Activated CD8-positive, alpha-beta T cell treated with anti-CD3 and anti-CD28 coated beads, Interleukin-2, amount 10 ng/mL, durations not matched to agents 7 days and 5 days (primary cell): ENCODE data around the gene GPC6. TPM values are rescaled to one million over a fixed set of nuclear protein-coding genes. Genes with fewer than 3 reads are reported as not detected.

Source experiments
- ATAC-seq: fragments of 150-1000 bp; cut with Tn5 transposase; one replicate; pipeline ENCODE4 v1.10.0; 2021; ENCODE audit warnings: moderate library complexity
- CTCF ChIA-PET: fragments of 350-600 bp; sonication (Branson Sonifier 250); formaldehyde crosslinking; loops from one replicate; lab custom pipeline; 2021; ENCODE audit warnings: antibody characterized with exemption; lab: Charles Lee
- POLR2A ChIA-PET: fragments of 350-600 bp; sonication (Branson Sonifier 250); formaldehyde crosslinking; loops from one replicate; lab custom pipeline; 2021; ENCODE audit warnings: antibody characterized with exemption; lab: Charles Lee
- DNase-seq: peaks from one replicate; pipeline ENCODE4 v3.0.0-alpha.2; 2020
- H3K27ac Mint-ChIP-seq: one replicate; pipeline ENCODE4 v1.8.0; 2021; ENCODE audit warnings: mild to moderate bottlenecking, mixed read lengths
- H3K27me3 Mint-ChIP-seq: one replicate; pipeline ENCODE4 v1.8.0; 2021; ENCODE audit warnings: low read depth, mixed read lengths
- H3K36me3 Mint-ChIP-seq: one replicate; pipeline ENCODE4 v1.8.0; 2021; ENCODE audit warnings: low read depth, mixed read lengths
- H3K4me1 Mint-ChIP-seq: one replicate; pipeline ENCODE4 v1.8.0; 2021; ENCODE audit warnings: low read depth, mixed read lengths
- H3K4me3 Mint-ChIP-seq: one replicate; pipeline ENCODE4 v1.8.0; 2021; ENCODE audit warnings: mild to moderate bottlenecking, mixed read lengths
- H3K9me3 Mint-ChIP-seq: one replicate; pipeline ENCODE4 v1.8.0; 2022; ENCODE audit warnings: mixed read lengths; ENCODE audit not compliant: insufficient read depth
- total RNA-seq, 2 experiments: library from RNA; stranded (reverse); gene quantifications; one replicate each; pipeline ENCODE4 v1.2.3, GENCODE V29; 2021

GPC6 gene
- total RNA-seq, 2 experiments from 2014 or later: not detected

- Mint-ChIP-seq H3K36me3 (no peaks in the 10 kb centered on the region), H3K4me3 (no peak overlapping the region), H3K9me3 (peaks cover 7% of the 10 kb centered on the region), H3K27ac (no peak overlapping the region), H3K27me3 (no peaks in the 10 kb centered on the region), H3K4me1 (no peaks in the 10 kb centered on the region)
- DNase-seq: no peak
- no peak for ATAC-seq
- POLR2A ChIA-PET: no interaction called here
- CTCF ChIA-PET: no interaction called here
These were observed 706.3 kb downstream of the GPC6 start for GRCh38 chr13:93932901-93933300.

GRCh38 chr13:93936901-93937300 lies 710.3 kb downstream of the GPC6 start:
- Mint-ChIP-seq H3K9me3 (no peaks in the 10 kb centered on the region), H3K27ac (no peak overlapping the region), H3K27me3 (no peaks in the 10 kb centered on the region), H3K4me1 (no peaks in the 10 kb centered on the region), H3K4me3 (no peak overlapping the region), H3K36me3 (no peaks in the 10 kb centered on the region)
- ChIA-PET CTCF (no interaction called here), POLR2A (interaction anchor here (0.7 kb wide), 1 partner anchor 561 kb away, joined by 3 read pairs; no protein-coding TSS in a partner anchor)
- ATAC-seq (no peak), DNase-seq (no peak)

GRCh38 chr13:93941444-93941843 lies 714.8 kb downstream of the GPC6 start:
- ChIA-PET CTCF (interaction anchor here (0.6 kb wide), 1 partner anchor 426 kb away, joined by 3 read pairs; no protein-coding TSS in a partner anchor), POLR2A (no interaction called here)
- no peak overlapping the region for H3K27ac Mint-ChIP-seq
- no peak for DNase-seq
- no peaks in the 10 kb centered on the region for H3K4me1 Mint-ChIP-seq
- no peaks in the 10 kb centered on the region for H3K27me3 Mint-ChIP-seq
- H3K9me3 Mint-ChIP-seq: no peaks in the 10 kb centered on the region
- H3K36me3 Mint-ChIP-seq: no peaks in the 10 kb centered on the region
- no peak overlapping the region for H3K4me3 Mint-ChIP-seq
- no peak for ATAC-seq

- POLR2A ChIA-PET: no interaction called here
These were observed 715.4 kb downstream of the GPC6 start for GRCh38 chr13:93942016-93942415.

DNA sequence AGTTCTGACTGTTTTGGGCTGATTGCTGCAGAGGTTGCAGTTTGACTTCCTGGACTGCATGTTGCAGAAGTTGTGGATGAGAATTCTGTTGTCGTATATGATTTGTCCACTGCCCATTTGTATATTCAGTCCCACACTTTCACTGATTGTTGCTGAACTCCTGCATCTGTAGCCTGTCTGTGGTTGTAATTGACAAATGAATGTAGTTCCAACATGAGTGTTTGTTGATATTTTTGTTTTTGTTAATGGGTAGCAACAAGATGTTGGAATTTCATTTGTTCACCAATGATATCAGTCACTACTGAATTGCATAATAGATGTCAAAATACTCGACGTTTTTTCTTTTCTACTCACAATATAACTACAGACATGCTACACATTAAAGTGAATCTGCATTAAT lies 719.0 kb downstream of the GPC6 start:
- no peaks in the 10 kb centered on the region for H3K36me3 Mint-ChIP-seq
- no peak overlapping the region for H3K4me3 Mint-ChIP-seq
- ATAC-seq: no peak
- H3K27ac Mint-ChIP-seq: no peak overlapping the region
- ChIA-PET POLR2A (no interaction called here), CTCF (no interaction called here)
- DNase-seq: no peak
- no peaks in the 10 kb centered on the region for H3K9me3 Mint-ChIP-seq
- H3K27me3 Mint-ChIP-seq: no peaks in the 10 kb centered on the region
- no peaks in the 10 kb centered on the region for H3K4me1 Mint-ChIP-seq

More at GRCh38 chr13:93942016-93942415, 715.4 kb downstream of the GPC6 start:
- H3K36me3 Mint-ChIP-seq: no peaks in the 10 kb centered on the region
- DNase-seq: no peak
- no peaks in the 10 kb centered on the region for H3K9me3 Mint-ChIP-seq
- no peak overlapping the region for H3K4me3 Mint-ChIP-seq
- H3K27me3 Mint-ChIP-seq: no peaks in the 10 kb centered on the region
- no peak for ATAC-seq
- no peak overlapping the region for H3K27ac Mint-ChIP-seq
- no peaks in the 10 kb centered on the region for H3K4me1 Mint-ChIP-seq
- CTCF ChIA-PET: interaction anchor here (0.6 kb wide), 1 partner anchor 426 kb away, joined by 3 read pairs; no protein-coding TSS in a partner anchor

GRCh38 chr13:93946994-93947393 lies 720.4 kb downstream of the GPC6 start:
- Mint-ChIP-seq H3K27me3 (no peaks in the 10 kb centered on the region), H3K27ac (no peak overlapping the region), H3K4me3 (no peak overlapping the region), H3K9me3 (no peaks in the 10 kb centered on the region), H3K4me1 (peaks cover 3% of the 10 kb centered on the region), H3K36me3 (no peaks in the 10 kb centered on the region)
- DNase-seq (no peak), ATAC-seq (no peak)
- ChIA-PET POLR2A (no interaction called here), CTCF (no interaction called here)

GRCh38 chr13:93947651-93948050 lies 721.0 kb downstream of the GPC6 start:
- Mint-ChIP-seq H3K27ac (no peak overlapping the region), H3K27me3 (no peaks in the 10 kb centered on the region)
- POLR2A ChIA-PET: no interaction called here

DNA sequence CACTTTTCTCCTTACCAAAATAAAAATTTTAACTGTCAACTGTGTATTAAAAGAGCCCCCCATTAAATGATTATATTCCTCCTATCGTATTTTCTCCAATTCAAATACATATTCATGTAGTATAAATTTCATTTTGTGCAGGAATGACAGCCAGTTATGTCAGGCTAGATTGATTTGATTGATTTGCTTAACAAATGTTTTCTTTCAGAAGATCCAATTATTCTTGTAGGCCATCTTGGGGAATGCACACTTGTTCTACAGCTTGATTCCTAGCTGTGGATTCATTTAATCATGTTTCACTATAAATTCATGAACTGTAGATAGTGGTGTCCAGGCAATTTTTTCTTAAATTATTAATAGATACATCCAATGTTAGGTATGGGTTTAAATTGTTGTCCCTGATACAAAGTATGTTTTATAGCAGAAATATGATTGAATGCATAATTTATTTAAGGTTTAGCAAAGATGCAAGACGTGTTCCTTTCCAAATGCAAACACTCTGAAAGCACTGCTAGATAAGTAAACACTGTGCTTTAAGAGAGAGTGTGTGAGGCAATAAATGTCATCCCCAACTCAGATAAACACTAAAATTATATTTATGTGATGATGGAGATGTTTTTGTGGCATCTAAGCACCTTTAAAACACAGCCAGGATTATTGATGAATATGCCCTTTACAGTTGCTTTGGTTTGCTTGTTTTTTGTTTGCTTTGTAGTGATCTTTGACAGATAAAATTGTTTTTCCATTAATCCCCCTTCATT lies 721.7 kb downstream of the GPC6 start:
- ATAC-seq (no peak), DNase-seq (no peak)
- ChIA-PET POLR2A (no interaction called here), CTCF (no interaction called here)
- Mint-ChIP-seq H3K4me1 (peaks cover 3% of the 10 kb centered on the region), H3K36me3 (no peaks in the 10 kb centered on the region), H3K27me3 (no peaks in the 10 kb centered on the region), H3K4me3 (no peak overlapping the region), H3K9me3 (no peaks in the 10 kb centered on the region), H3K27ac (no peak overlapping the region)

More at GRCh38 chr13:93947651-93948050, 721.0 kb downstream of the GPC6 start:
- H3K4me1 Mint-ChIP-seq: peaks cover 3% of the 10 kb centered on the region
- ATAC-seq (no peak), DNase-seq (no peak)
- CTCF ChIA-PET: no interaction called here
- no peaks in the 10 kb centered on the region for H3K36me3 Mint-ChIP-seq
- H3K4me3 Mint-ChIP-seq: no peak overlapping the region
- no peaks in the 10 kb centered on the region for H3K9me3 Mint-ChIP-seq

- Mint-ChIP-seq H3K9me3 (no peaks in the 10 kb centered on the region), H3K36me3 (no peaks in the 10 kb centered on the region)
- CTCF ChIA-PET: no interaction called here
These were observed 724.5 kb downstream of the GPC6 start for GRCh38 chr13:93951108-93951507.

DNA sequence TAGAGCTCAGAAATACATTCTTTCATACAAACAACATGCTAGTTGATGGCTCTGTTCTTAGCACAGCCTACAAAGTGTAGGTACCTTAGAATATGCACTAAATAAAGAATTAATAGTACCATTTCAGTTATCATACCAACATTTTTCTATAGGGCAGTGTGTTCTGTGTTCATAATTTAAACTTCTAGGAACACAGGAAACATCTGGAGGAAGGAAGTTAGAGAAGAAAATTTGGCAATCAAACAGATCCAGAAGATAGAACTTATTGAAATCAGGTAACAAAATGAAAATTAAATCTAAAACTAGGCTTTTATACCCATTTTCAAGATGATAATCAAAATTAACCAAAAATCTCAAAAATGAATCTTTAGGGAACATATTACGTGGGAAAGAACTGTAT lies 725.3 kb downstream of the GPC6 start:
- no peak for ATAC-seq
- peaks cover 3% of the 10 kb centered on the region for H3K4me1 Mint-ChIP-seq
- H3K9me3 Mint-ChIP-seq: no peaks in the 10 kb centered on the region
- H3K36me3 Mint-ChIP-seq: no peaks in the 10 kb centered on the region
- DNase-seq: no peak
- CTCF ChIA-PET: no interaction called here
- H3K4me3 Mint-ChIP-seq: no peak overlapping the region
- H3K27me3 Mint-ChIP-seq: no peaks in the 10 kb centered on the region
- POLR2A ChIA-PET: no interaction called here
- no peak overlapping the region for H3K27ac Mint-ChIP-seq

More at GRCh38 chr13:93951108-93951507, 724.5 kb downstream of the GPC6 start:
- no peak for DNase-seq
- peaks cover 3% of the 10 kb centered on the region for H3K4me1 Mint-ChIP-seq
- no peak overlapping the region for H3K4me3 Mint-ChIP-seq
- POLR2A ChIA-PET: no interaction called here
- no peaks in the 10 kb centered on the region for H3K27me3 Mint-ChIP-seq
- H3K27ac Mint-ChIP-seq: no peak overlapping the region
- no peak for ATAC-seq

DNA sequence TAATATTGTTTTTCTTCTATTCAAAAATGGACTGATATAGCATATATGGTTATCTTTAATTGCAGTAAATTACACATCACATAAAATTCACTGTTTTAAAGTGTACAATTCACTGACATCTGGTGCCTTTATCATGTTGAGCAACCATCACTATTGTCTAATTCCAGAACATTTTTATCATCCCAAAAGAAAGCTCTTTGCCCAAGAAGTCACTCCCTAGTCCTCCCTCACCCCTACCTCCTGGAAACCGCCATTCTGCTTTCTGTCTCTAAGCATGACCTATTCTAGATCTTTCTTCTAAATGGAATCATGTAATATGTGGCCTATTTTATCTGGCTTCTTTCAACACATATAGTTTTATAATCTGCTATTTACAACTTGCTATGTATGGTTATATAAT lies 727.2 kb downstream of the GPC6 start:
- no peak for ATAC-seq
- Mint-ChIP-seq H3K4me3 (no peak overlapping the region), H3K27ac (no peak overlapping the region), H3K9me3 (no peaks in the 10 kb centered on the region), H3K36me3 (no peaks in the 10 kb centered on the region), H3K27me3 (no peaks in the 10 kb centered on the region), H3K4me1 (peaks cover 3% of the 10 kb centered on the region)
- ChIA-PET POLR2A (no interaction called here), CTCF (no interaction called here)
- DNase-seq: no peak

DNA sequence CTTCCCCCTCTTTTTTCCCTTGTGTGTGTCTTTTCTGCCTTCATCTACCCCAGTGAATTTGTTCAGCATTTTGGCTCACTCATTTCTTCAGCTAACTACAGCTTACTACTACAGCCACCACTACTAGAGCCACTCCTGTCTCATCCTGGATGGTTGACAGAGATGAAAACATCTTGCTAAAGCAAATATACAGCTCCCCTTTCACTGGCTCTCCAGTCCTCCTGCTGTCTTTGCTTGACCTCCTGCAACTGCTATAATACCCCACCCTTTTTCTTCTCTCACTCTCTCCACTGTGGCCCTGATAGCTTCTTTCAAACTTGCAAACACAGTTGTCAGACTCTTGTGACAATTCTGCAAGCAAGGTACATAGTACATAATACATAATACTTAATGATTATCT lies 729.3 kb downstream of the GPC6 start:
- Mint-ChIP-seq H3K27me3 (no peaks in the 10 kb centered on the region), H3K36me3 (no peaks in the 10 kb centered on the region), H3K9me3 (no peaks in the 10 kb centered on the region), H3K4me1 (peaks cover 3% of the 10 kb centered on the region), H3K27ac (no peak overlapping the region), H3K4me3 (no peak overlapping the region)
- POLR2A ChIA-PET: no interaction called here
- CTCF ChIA-PET: no interaction called here
- no peak for DNase-seq
- no peak for ATAC-seq
